ENCODE measurements around the gene CLIC1. TPM values are rescaled to one million over a fixed set of nuclear protein-coding genes. Genes with fewer than 3 reads are reported as not detected.

The CLIC1 gene
- total RNA-seq, 1 experiment from 2014 or later, result 869 TPM

DNA sequence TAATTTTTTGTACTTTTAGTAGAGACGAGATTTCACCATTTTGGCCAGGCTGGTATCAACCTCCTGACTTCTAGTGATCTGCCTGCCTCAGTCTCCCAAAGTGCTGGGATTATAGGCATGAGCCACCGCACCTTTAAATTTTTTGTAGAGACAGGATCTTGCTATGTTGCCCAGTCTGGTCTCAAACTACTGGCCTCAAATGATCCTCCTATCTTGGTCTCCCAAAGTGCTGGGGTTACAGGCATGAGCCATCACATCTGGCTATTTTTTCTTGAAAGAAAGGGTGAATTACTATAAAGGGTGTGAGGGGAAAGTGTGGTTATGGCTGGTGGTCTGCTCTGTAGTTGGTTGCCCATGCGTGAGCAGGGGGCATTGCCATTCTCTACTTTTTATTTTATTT lies 28.1 kb downstream of the CLIC1 start:
- DNase-seq (ENCODE audit: low spot score), result no peak
- in situ Hi-C loops (cut with HindIII; ENCODE audit: low sequenced_read_pairs), result no loop called here

DNA sequence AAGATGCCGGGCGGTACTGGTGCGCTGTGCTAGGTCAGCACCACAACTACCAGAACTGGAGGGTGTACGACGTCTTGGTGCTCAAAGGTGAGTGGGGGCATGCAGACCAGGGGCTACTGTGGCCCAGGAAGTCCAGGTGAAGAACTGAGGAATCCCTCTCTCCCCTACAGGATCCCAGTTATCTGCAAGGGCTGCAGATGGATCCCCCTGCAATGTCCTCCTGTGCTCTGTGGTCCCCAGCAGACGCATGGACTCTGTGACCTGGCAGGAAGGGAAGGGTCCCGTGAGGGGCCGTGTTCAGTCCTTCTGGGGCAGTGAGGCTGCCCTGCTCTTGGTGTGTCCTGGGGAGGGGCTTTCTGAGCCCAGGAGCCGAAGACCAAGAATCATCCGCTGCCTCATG lies 28.6 kb downstream of the CLIC1 start:
- no peak for DNase-seq (ENCODE audit: low spot score)
- in situ Hi-C loops (cut with HindIII; ENCODE audit: low sequenced_read_pairs), result no loop called here

DNA sequence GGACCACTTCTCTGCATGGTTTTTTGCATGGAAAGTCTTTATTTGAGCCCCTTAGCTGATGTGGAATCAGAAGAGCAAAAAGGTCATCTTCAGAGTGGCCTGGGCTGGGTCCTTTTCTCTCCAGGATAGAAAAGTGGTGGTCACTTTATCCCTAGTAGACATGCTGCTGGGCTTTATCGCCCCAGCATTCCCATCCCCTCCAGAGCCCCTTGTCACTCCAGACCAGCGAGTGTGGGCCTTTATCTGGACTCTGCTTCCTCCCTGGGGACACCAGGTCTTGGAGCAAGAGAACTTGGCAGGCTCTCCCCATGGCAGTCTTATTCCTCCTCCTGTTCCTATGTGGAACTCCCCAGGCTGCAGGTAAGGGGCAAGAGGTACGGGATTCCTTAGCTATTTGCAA lies 29.7 kb downstream of the CLIC1 start, which contains the start of gene LY6G6F:
TSS of gene LY6G6F (plus strand) at position 268 of the 400 bp plus-strand sequence. CDS start at position 309, 41 bp downstream.
- in situ Hi-C loops (cut with HindIII; ENCODE audit: low sequenced_read_pairs), result no loop called here
- no peak for DNase-seq (ENCODE audit: low spot score)

DNA sequence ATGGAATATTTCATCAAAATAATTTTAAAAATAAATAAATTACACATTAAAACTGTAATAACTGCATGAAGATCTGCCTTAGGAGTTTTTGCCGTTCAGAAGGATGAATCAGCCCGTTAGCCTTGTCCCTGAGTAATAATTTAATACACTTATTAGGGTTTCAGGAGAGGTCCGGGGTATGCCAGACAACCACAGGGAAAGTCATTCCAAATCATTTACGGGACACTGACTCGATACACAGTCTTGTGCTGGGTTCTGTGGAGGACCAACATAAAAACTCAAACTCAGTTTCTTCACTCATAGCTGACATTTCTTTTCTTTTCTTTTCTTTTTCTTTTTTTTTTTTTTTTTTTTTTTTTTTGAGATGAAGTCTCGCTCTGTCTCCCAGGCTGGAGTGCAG lies 30.4 kb downstream of the CLIC1 start:
- DNase-seq (ENCODE audit: low spot score), result no peak
- in situ Hi-C loops (cut with HindIII; ENCODE audit: low sequenced_read_pairs), result no loop called here

DNA sequence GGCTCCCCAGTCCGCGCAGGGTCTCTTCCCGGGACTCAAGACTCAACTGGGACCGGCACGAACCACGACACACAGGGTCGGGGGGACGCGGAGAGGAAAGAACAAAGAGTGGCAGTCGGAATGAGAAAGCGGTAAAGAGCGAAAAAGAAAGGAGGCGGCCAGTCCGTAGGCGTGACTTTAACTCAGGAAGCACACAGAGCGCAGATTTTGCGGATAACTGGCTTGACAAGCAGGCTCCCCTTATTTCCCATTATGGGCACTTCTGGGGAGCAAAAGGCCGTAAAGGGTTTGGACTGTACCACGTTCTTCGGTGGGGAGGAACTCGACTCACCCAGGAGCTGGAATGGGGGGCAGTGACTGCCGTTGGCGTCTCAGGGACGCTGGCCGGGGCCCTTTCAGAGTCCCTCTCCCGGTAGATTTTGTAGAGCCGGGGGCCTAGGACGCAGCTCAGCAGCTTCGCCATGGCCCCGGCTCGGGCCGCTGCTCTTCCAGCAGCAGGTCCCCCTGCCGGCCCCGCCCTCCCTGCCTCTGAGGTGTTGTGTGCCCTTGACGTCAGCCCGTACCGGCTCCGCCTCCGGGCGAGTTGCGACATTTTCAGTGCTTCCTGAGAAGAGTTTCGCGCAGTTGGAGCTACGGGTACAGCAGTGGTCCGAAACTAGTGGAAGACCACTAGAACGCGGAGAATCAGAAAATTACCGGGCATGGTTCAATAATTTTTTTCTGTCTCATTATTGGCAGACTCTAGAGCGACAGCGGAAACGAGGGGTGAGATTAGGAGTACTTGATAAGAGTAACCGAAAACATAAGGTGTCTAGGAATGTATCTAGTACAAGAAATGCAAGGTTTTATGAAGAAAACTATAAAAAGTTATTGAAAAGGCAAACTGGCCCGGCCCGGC lies 33.3 kb downstream of the CLIC1 start, which contains the start of gene ABHD16A:
TSS of gene ABHD16A (minus strand) at position 506 of the 898 bp plus-strand sequence. CDS start at position 463, 43 bp downstream.
- peak; percentile 99 for DNase-seq (ENCODE audit: low spot score)
- in situ Hi-C loops (cut with HindIII; ENCODE audit: low sequenced_read_pairs), result no loop called here

DNA sequence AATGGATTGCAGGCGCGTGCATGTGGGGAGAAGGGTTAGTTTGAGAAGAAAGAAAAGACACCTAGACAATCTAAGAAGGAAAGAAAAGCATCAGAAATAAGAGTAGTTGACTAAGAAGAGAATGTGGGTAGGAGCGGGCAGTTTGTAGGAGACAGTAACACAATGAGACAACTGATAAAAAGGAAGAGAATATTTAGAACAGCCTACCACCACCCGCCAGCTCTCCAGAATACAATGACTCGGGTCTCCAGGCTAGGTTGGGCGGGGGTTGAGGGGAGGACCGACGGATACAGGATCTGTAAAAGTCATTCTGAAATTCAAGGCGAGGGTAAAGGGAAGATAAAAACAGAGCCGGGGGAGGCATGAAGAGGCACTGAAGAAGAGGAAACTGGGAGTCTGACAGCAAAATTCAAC lies 33.9 kb downstream of the CLIC1 start:
- no peak for DNase-seq (ENCODE audit: low spot score)
- in situ Hi-C loops (cut with HindIII; ENCODE audit: low sequenced_read_pairs), result no loop called here

DNA sequence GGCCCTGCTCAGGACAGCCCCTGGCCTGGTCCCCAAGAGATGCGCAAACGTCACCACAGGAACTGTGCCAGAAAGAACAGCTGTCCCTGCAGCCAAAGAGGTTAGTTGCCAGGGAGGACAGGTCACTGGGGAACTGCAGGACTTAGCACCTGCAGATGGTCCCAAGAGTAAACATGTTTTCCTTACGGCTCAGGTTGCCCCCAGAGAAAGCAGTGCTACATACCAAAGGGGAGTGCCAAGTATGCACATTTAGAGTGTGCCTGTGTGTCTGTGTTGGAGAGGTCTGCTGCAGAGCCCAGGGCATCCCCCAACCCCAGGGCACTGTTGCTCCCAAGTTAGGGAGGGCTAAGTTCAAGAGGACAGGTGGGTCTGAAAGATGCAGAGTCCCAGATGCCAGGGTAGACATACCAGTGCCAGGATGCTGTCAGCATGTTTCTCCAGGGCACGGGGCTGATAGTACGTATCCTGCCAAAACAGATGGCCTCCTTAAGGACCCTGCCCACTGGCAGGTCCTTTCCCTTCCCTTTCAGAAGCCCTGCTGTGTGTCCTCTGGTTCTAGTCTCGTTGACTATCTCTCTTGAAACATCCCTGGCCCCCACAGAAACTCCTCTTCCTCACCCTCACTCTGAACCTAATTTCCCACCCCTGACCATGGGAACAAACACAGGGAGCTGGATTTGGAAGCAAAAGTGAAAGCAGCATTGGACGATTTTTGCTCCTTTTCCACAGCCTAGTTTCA lies 34.5 kb downstream of the CLIC1 start:
- peak; percentile 19 for DNase-seq (ENCODE audit: low spot score)
- in situ Hi-C loops (cut with HindIII; ENCODE audit: low sequenced_read_pairs), result no loop called here

DNA sequence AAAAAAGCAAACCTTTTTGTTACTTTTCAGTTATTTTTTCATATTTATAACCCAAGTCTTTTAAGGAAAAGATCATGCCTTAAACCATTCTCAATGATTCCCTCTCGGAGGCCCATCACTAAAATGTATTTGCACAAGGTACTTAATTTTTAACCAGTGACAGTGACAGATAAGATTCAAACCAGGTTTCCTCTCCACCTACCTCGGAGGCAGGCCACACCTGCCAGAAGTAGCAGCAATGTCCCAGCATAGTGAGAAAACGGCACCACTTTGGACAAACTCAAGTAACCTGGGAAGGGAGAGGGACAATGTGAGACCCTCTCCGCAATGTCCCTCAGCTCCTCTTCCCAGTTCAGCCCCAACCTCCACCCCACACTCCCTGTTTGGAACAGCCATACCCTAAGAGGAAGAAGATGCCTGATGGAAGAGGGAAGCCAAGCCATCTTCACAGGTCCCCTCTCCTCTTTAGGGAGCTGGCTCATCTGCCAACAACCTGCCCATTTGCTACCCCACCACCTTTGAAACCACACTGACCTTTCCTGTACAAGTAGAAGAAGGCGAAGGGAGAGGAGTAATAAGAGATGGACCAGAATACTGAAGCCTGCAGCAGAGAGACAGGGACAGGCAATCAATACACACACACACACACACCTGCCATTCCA lies 35.5 kb downstream of the CLIC1 start:
- in situ Hi-C loops (cut with HindIII; ENCODE audit: low sequenced_read_pairs), result no loop called here
- no peak for DNase-seq (ENCODE audit: low spot score)

DNA sequence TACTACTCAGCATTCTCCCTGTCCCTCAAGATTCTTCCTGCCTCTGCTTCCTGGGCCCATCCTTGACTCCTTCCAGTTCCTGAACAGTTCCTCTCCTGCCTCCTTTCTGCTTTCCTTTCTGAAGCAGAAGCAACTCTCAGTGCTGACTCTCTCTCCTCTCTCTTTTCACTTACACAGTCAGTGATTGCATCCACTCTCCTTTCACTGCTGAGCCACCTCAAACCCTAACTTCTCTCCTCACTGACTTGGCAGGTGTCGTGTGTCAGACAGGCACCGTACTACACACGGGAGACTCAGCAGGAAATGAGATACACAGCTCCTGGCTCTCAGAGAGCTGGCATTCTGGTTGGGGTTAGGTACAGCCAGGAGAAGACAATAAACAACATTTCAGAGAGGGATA lies 38.8 kb downstream of the CLIC1 start:
- in situ Hi-C loops (cut with HindIII; ENCODE audit: low sequenced_read_pairs), result no loop called here
- no peak for DNase-seq (ENCODE audit: low spot score)

DNA sequence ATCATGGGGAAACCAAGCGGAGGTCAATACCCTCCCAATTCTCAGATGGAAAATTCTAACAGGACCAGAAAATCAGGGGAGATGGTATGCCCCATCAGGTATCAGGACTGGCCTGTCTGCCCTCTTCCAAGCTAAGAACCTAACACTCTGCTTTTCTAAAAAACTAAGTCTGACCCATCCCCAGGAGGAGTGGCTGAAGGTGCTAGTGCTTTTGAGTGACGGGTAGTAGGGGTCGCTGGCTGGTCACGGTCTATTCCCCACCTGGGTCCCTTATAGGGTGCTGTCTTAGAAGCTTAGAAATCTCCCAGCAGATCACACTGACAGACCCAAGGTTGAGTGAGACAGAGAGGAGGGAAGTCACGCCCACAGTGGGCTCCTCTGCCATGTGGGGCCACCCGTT lies 42.8 kb downstream of the CLIC1 start:
- no peak for DNase-seq (ENCODE audit: low spot score)
- in situ Hi-C loops (cut with HindIII; ENCODE audit: low sequenced_read_pairs), result no loop called here

DNA sequence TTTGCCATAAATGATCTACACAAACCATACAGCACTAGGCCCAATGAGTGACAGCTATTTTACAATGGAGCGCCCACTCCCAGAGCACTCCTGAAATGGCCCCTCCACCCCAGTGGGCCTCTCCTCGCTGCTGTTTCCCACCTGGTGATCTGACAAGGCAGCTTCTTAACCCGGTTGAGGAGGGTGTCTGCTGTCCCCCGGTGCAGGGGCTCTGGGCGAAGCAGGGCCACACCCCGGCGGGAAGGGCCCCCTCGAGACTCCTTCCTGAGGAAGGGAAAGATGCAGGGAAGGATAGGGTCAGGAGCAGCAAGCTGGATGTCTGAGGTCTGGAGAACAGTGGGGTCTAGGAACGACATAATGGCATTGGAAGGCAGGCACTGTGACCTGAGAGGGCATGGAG lies 43.4 kb downstream of the CLIC1 start:
- in situ Hi-C loops (cut with HindIII; ENCODE audit: low sequenced_read_pairs), result no loop called here
- no peak for DNase-seq (ENCODE audit: low spot score)

DNA sequence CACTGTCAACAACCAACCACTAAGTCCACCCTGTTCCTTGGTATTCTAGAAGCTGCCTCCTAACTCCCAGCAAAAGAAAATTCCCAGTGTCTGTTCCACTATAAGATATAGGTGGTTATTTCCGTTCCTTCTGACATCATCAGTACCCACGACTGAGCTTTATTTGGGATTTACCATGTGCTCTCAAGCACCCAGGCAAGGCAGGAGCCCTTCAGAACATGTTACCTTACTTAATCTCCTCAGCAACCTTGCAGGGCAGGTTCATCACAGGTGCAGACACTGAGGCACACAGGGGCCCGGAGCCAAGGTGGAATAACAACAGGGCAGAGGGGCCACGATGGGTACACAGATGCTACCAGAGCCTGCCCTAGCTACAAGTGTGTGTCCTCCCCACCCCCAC lies 44.0 kb downstream of the CLIC1 start:
- DNase-seq (ENCODE audit: low spot score), result no peak
- in situ Hi-C loops (cut with HindIII; ENCODE audit: low sequenced_read_pairs), result no loop called here

DNA sequence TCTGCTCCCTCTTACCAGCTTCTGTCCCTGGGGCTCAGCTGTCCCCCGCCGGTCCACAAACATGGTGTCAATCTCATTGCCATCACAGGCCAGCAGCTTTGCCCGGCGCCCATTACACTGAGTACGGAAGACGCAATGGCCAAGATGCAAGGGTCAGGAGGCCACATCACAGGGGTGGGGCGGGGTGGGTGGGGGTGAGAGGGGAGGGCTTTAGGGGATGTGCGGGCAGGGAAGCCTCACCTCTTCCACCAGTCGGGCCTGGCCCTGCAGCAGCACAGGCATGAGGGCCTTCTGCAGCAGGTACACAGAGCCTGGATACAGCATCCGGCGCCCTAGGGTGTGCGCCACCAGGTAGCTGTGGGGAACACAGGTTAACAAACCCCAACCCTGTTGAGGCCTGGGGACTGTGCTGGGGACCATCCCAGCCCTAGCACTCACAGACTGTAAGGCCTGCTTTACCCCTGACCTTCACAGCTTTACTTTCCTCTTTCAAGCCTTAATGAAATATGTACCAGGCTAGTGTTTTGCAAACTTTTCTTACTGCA lies 44.7 kb downstream of the CLIC1 start:
- in situ Hi-C loops (cut with HindIII; ENCODE audit: low sequenced_read_pairs), result no loop called here
- DNase-seq (ENCODE audit: low spot score), result no peak

DNA sequence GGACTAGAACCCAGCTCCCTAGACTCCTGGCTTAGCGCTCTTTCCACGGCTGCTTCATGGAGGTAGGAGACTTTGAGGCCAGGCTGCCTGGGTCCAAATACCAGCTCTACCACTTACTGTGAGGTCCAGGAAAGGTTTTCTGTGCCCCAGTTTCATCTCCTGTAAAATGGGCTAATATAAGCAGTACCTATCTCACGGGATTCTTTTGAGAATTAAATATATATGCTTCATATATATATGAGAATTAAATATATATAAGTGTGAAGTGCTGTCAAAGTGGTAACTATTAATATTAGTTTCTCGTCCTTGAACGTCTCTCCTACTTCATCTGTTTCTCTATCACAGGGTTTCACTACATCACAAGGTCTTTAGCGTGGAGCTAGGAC lies 45.3 kb downstream of the CLIC1 start:
- in situ Hi-C loops (cut with HindIII; ENCODE audit: low sequenced_read_pairs), result no loop called here
- no peak for DNase-seq (ENCODE audit: low spot score)

DNA sequence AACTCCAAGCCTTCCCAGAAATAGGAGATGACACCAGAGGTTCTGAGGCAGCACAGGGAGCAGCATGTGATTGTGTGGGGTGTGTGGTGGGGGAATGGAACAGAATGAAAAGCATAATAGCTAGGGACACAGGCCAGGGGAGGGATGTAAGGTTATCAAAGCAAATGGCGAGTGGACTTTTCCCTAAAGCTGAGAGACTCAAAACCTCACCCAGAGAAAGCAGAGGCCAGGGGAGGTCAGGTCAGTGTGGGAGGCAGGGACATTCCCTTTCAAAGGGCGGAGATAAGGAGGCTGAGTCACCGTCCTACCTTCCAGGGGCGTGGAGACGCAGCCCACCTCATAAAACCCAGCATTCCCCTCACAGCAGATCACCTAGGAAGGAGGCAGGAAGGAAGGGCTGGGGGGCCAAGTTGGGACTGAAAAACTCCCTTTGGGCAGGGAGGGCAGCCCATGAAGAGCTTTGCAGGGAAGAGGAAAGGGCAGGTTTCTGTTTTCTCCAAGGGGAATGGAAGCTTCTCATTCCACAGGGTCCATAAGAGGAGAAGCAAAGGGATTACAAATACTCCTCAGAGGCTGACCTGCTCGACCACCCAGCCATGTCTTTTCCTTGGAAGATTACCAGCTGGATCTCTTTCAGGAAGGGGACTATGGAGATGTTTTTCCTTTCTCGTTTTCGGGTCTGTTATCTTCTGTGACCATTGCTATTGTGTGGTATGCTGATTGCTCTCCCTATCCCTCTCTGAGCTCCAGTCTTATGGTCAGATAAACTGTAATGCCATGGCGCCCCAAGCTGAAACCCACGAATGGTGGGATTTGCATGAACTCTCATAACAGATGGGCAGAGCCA lies 45.9 kb downstream of the CLIC1 start:
- DNase-seq (ENCODE audit: low spot score), result no peak
- in situ Hi-C loops (cut with HindIII; ENCODE audit: low sequenced_read_pairs), result no loop called here

DNA sequence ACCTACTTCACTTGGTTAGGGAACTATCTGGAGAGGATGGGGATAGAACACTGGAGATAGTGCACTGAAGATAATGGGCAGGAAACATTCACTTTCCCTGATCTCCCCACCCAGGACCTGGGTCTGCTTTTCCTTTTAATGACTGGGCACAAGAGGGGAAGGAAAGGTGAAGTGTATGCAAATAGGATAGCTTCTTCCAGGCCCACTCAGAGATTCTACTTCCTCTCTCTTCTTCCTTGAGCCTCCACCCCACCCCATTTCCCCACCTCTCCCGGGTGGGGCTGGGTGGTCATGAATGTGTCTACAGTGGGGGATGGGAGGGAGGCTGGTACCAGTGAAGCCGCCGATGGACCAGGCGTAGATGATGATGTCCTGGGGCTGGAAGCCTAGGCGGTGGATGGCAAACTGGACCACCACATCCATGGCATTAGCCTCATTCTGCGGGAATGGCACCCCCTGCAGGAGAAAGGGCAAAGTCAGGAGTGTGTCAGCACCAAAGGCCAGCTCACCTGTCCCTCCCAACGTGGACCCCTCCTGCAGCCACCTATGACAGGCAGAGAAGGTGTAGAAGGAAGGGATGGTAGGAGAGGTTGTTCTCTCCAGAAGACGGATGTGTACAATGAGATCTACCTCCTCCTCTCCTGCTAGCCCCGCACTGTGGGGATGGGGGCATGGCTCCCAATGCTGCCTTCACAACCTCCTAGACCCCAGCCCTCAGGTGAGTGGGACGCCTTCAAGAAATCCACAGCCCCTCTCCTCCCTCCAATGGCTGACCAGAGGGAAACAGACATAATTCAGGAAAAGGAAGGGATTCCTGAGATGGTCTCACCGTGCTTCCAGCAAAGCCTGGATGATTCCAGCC lies 46.9 kb downstream of the CLIC1 start:
- in situ Hi-C loops (cut with HindIII; ENCODE audit: low sequenced_read_pairs), result no loop called here

DNA sequence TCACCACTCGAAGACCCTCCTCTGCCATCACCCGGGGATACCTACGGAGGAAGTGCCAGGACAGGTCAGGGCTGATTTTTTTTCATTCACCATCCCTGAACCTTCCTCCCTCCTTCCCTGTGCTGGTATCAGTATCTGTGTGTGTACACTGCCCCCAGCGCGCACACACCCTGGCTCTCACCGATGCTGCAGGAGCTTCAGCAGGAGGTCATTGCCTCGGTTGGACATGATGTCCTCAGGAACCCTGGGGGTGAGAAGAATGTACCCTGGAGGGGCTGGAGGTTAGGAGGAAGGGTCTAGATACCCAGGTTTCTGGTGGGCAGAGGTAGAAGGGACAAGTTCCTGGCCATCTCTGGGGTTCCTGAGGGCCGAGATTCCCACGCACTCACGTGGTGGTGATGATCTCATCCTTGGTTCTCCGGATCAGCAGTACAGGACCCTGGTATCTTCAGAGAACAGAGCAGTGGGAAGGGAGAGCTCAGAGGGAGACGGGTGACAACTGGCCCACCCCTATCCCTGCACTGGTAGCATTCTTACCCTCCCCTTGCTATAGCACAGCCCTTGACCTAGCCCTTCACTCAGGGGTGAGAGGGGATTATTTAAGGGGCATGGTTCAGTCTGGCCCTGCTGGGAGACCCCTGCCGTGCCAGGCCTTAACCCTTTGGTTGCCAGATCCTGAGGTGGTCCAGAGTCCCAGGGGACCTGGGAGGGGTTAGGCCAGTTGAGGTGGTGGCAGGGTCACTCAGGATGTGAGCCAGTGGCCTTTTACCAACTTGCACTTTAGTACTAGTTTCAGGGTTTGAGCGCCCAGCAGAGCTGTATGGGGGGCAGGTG lies 48.3 kb downstream of the CLIC1 start:
- no peak for DNase-seq (ENCODE audit: low spot score)
- in situ Hi-C loops (cut with HindIII; ENCODE audit: low sequenced_read_pairs), result no loop called here

More for the DNA sequence above, 46.9 kb downstream of the CLIC1 start:
- no peak for DNase-seq (ENCODE audit: low spot score)

Data from G401 (cell line).